ENCODE results near the gene CTTNBP2NL. TPM values are rescaled to one million over a fixed set of nuclear protein-coding genes. Genes with fewer than 3 reads are reported as not detected.

Gene CTTNBP2NL
- total RNA-seq, 1 donor from 2014 or later = 12.5 TPM

GRCh38 chr1:112492076-112492475 lies 96.1 kb downstream of the CTTNBP2NL start:
- intact Hi-C loops (cut with DNase I) = no loop called here
- ATAC-seq (no peak), DNase-seq (ENCODE audit: missing footprints) (no peak)

GRCh38 chr1:112493351-112493750 lies 97.3 kb downstream of the CTTNBP2NL start:
- DNase-seq (ENCODE audit: missing footprints) (no peak), ATAC-seq (no peak)
- intact Hi-C loops (cut with DNase I) = no loop called here

- no peak for ATAC-seq
- no peak for DNase-seq (ENCODE audit: missing footprints)
- intact Hi-C loops (cut with DNase I) = no loop called here
These were observed 100.3 kb downstream of the CTTNBP2NL start for GRCh38 chr1:112496290-112496689.

- peak; percentile 91 for ATAC-seq
- peak; percentile 81 for DNase-seq (ENCODE audit: missing footprints)
- intact Hi-C loops (cut with DNase I) = loop anchor here (5.0 kb wide), 1 partner anchor 205 kb away; the partner anchor contains the start of gene RHOC
These were observed 106.0 kb downstream of the CTTNBP2NL start for GRCh38 chr1:112501810-112502641.

GRCh38 chr1:112502826-112503225 lies 106.8 kb downstream of the CTTNBP2NL start:
- intact Hi-C loops (cut with DNase I) = loop anchor here (5.0 kb wide), 1 partner anchor 204 kb away; the partner anchor contains the start of gene RHOC
- no peak for ATAC-seq
- no peak for DNase-seq (ENCODE audit: missing footprints)

GRCh38 chr1:112504001-112504660 lies 108.1 kb downstream of the CTTNBP2NL start:
- DNase-seq (ENCODE audit: missing footprints) (no peak), ATAC-seq (no peak)
- intact Hi-C loops (cut with DNase I) = loop anchor here (5.0 kb wide), 1 partner anchor 203 kb away; the partner anchor contains the start of gene RHOC

GRCh38 chr1:112504661-112505399 lies 108.8 kb downstream of the CTTNBP2NL start:
- ATAC-seq (no peak), DNase-seq (ENCODE audit: missing footprints) (no peak)
- intact Hi-C loops (cut with DNase I) = loop anchor here (5.0 kb wide), 1 partner anchor 202 kb away; the partner anchor contains the start of gene RHOC

- intact Hi-C loops (cut with DNase I) = no loop called here
- DNase-seq (ENCODE audit: missing footprints) (no peak), ATAC-seq (no peak)
These were observed 109.4 kb downstream of the CTTNBP2NL start for GRCh38 chr1:112505400-112505785.

GRCh38 chr1:112505878-112506277 lies 109.9 kb downstream of the CTTNBP2NL start:
- DNase-seq (ENCODE audit: missing footprints) (no peak), ATAC-seq (no peak)

GRCh38 chr1:112506306-112506705 lies 110.3 kb downstream of the CTTNBP2NL start:
- intact Hi-C loops (cut with DNase I) = no loop called here
- no peak for DNase-seq (ENCODE audit: missing footprints)
- ATAC-seq = no peak

More at GRCh38 chr1:112505878-112506277, 109.9 kb downstream of the CTTNBP2NL start:
- intact Hi-C loops (cut with DNase I) = no loop called here

- no peak for DNase-seq (ENCODE audit: missing footprints)
- no peak for ATAC-seq
- intact Hi-C loops (cut with DNase I) = no loop called here
These were observed 110.7 kb downstream of the CTTNBP2NL start for GRCh38 chr1:112506731-112507130.

- intact Hi-C loops (cut with DNase I) = no loop called here
These were observed 111.3 kb downstream of the CTTNBP2NL start for GRCh38 chr1:112507336-112507735.

GRCh38 chr1:112507921-112508277 lies 111.9 kb downstream of the CTTNBP2NL start:
- intact Hi-C loops (cut with DNase I) = no loop called here
- no peak for DNase-seq (ENCODE audit: missing footprints)
- ATAC-seq = no peak

More at GRCh38 chr1:112507336-112507735, 111.3 kb downstream of the CTTNBP2NL start:
- ATAC-seq (no peak), DNase-seq (ENCODE audit: missing footprints) (no peak)

GRCh38 chr1:112508278-112509004 lies 112.4 kb downstream of the CTTNBP2NL start, which contains the start of gene WNT2B:
WNT2B (plus strand) TSS chr1:112508965; CDS start chr1:112509263, 298 bp downstream.
- DNase-seq (ENCODE audit: missing footprints) = peak; percentile 66
- intact Hi-C loops (cut with DNase I) = no loop called here
- peak; percentile 46 for ATAC-seq

- intact Hi-C loops (cut with DNase I) = no loop called here
- ATAC-seq (peak; percentile 9), DNase-seq (ENCODE audit: missing footprints) (peak; percentile 62)
These were observed 113.1 kb downstream of the CTTNBP2NL start for GRCh38 chr1:112509005-112509659.

GRCh38 chr1:112509660-112510178 lies 113.7 kb downstream of the CTTNBP2NL start:
- intact Hi-C loops (cut with DNase I) = no loop called here
- DNase-seq (ENCODE audit: missing footprints) (no peak), ATAC-seq (no peak)

GRCh38 chr1:112510340-112510739 lies 114.3 kb downstream of the CTTNBP2NL start:
- DNase-seq (ENCODE audit: missing footprints) (no peak), ATAC-seq (no peak)
- intact Hi-C loops (cut with DNase I) = no loop called here
